GM12873 (cell line): Measurements from ENCODE around the gene C17orf58.

Experiments used
- CTCF ChIP-seq: IDR thresholded peaks from 2 replicates; pipeline ENCODE4 v1.5.1; 2012; ENCODE audit warnings: low read depth, mild to moderate bottlenecking, moderate library complexity, low read length, control low read depth; ENCODE audit not compliant: insufficient read depth; ENCODE audit errors: missing control alignments

Gene C17orf58

DNA sequence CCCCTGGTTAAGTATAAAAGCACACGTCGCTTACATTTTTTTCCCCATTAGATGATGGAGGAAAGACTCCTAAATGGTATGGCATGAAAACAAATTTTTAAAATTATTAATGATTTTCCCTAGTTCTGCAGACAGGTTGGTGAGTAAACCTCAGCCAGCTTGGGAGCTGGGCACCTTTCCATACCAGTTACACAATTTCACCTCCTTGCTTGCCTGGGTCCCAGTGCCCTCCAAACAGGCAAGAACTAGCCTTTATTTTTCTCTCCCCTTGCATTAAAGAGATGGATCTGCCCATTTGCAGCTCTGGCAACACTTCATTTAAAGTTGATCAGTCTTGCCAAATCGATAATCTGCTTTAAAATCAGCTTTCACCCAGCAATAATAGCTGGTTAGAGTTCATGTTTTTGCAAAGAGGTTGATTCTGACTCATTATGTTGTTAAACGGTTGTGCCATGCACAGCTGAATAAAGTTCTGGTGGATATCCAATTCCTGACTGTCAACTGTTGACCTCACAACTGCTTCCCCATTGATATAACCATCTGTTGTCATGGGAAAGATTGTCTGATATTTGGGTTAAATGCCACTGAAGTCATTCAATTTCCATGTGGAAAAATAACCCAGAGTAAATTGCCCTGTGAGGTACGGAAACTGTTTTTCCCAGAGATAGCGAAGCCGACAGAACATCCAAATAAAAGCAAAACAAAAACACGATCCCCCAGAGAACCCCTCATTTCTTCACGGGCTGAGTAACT, 1.3 kb downstream of the C17orf58 start:
- TF ChIP-seq CTCF, result no peak

DNA sequence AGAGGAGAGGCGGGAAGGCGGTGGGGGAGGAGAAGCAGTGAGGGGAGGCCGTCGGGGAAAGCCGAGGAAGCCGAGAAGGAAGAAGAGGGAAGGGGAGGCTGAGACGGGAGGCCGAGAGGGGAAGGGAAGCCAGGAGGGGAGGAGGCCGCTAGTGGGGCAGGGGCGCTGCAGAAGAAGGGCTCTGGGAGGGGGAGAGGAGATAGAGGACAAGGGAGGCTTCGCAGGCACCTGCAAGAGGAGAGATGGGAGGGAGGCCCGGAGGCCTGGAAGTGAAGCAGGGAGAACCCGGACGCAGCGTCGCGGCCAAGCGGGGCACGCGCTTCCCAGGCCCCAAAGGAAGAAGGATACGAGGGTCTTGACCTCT, 2.3 kb downstream of the C17orf58 start:
- no peak for TF ChIP-seq CTCF

- no peak for TF ChIP-seq CTCF
Observed at GRCh38 chr17:67993153-67993997, 2.9 kb downstream of the C17orf58 start.

DNA sequence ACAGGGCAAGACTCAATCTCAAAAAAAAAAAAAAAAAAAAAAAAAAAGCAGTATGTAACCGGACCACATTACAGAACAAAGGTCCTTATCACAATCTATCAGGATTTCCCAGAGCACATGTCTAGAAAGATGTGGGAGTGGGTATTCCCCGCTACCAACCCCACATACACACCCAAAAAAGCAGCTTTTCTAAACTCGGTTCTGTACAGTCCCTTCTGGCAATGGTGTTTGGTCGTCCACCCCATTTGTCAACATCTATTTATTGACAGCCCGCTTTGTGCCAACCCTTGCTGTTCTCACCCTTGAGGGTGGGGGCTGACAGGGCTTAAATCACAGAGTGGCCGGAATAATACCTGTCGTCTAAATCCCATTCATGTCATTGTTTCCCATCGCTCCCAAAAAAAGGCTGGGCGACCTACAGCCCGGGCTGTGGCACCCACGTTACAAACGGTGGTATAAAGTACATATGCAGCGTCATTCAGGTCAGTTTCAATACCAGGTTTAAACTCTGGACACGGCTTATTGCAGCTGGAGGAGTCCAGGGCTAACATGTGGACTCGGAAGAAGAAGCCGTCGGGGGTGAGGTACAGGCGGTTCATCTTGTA, 3.6 kb downstream of the C17orf58 start:
- no peak for TF ChIP-seq CTCF

DNA sequence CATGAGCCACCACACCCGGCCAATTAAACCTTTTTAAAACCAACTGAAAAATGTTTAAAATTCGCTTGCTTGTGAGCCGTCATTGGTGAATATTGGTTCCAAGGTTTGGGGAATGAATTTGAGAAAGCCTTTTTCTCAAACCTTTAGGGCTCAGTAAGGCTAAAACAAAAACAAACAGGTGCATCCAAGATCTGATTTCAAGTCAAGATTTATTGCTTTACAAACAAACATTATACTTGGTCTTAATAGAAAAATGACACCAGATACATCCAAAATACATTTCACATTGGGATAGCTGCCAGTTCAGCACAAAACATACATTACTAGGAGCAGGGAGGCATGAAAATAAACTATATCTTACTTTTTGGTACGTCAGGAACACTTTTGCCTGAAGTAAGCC, 5.4 kb downstream of the C17orf58 start:
- TF ChIP-seq CTCF, result no peak

- no peak for TF ChIP-seq CTCF
Observed at GRCh38 chr17:67983383-67983688, 12.9 kb downstream of the C17orf58 start.

- TF ChIP-seq CTCF, result no peak
Observed at GRCh38 chr17:67982686-67983382, 13.4 kb downstream of the C17orf58 start.
